Right lobe of liver (tissue), 6 donors: ENCODE results near the gene CAMKK1. TPM values are rescaled to one million over a fixed set of nuclear protein-coding genes. Genes with fewer than 3 reads are reported as not detected.

Experiments used
- ATAC-seq, 4 donors: fragments of 200-7000 bp; cut with Tn5 transposase; one replicate each; pipeline ENCODE4 v1.9.1; 2020; ENCODE audit warnings: mild to moderate bottlenecking in 4 of 4, moderate library complexity in 4 of 4
- DNase-seq, 3 donors: peaks; one replicate each; pipeline ENCODE4 v3.0.0-alpha.2; 2020
- H3K27ac ChIP-seq, 3 donors: fragments of 200-600 bp; one replicate each; pipeline ENCODE4 v1.8.0; 2022
- H3K27me3 ChIP-seq, 2 donors: fragments of 200-600 bp; one replicate each; pipeline ENCODE4 v1.8.0; 2022
- H3K36me3 ChIP-seq, 4 donors: fragments of 200-600 bp; sonication (generic) in 1 of 4; one replicate each; pipeline versions ENCODE4 v1.5.1 to v1.8.0; 2017 to 2022; ENCODE audit warnings: control low read depth in 1 of 4
- H3K4me1 ChIP-seq, 4 donors: fragments of 200-600 bp; sonication (generic) in 1 of 4; one replicate each; pipeline versions ENCODE4 v1.5.1 to v1.8.0; 2017 to 2022; ENCODE audit warnings: control low read depth in 1 of 4
- H3K4me3 ChIP-seq, 3 donors: fragments of 200-600 bp; one replicate each; pipeline ENCODE4 v1.8.0; 2022
- H3K9me3 ChIP-seq, 4 donors: fragments of 200-600 bp; sonication (generic) in 1 of 4; one replicate each; pipeline versions ENCODE4 v1.5.1 to v1.8.0; 2017 to 2022; ENCODE audit warnings: control low read depth in 1 of 4
- POLR2A ChIP-seq: fragments of 450-650 bp; IDR thresholded peaks from one replicate; pipeline ENCODE4 v1.6.1; 2017; ENCODE audit warnings: antibody characterized with exemption, mild to moderate bottlenecking
- WGBS: methylation state at CpG from one replicate; pipeline ENCODE4 v1.1.6; 2018; ENCODE audit warnings: low coverage, low lambda C conversion rate; ENCODE audit not compliant: insufficient coverage; ENCODE audit errors: missing lambda C conversion rate; 5-methylcytosine and 5-hydroxymethylcytosine counted together
- intact Hi-C, 2 donors: fragments of 100-400 bp; cut with DNase I; formaldehyde crosslinking; loops; one replicate each; pipeline versions ENCODE4 v1.11.2 to v1.14.1; 2022
- total RNA-seq, 6 experiments: library from RNA; depleted of rRNA in 2 of 6; stranded (reverse); fragments of >200 nt in 2 of 6; fragmentation: NEBNext Ultra II Directional in 3 of 6; extraction: Animal tissue kit (Norgen Biotek cat#: 25700) in 3 of 6; gene quantifications; one replicate each; pipeline versions ENCODE4 v1.1.0 to v1.2.4, GENCODE V29; 2016 to 2023
- TF ChIP-seq, protein P1 (sequence below), 4 donors: fragments of 200-600 bp in 3 of 4; fragments of 450-650 bp in 1 of 4; IDR thresholded peaks; one replicate each; pipeline versions ENCODE4 v1.5.1 to v1.8.0; 2016 to 2022; ENCODE audit warnings: antibody characterized with exemption in 4 of 4, mild to moderate bottlenecking in 2 of 4
- donor health status: DM: no; HTN: yes; CAD: no.
- donor health status: DM: no; HTN: no; CAD: no.
- donor health status: DM: no; HTN: no; CAD: no.
- donor health status: DM: no; HTN: yes; CAD: no.
- donor health status: DM: no; HTN: yes; CAD: no.

The CAMKK1 gene
- total RNA-seq, 6 experiments from 2014 or later = 0.35 to 1.1 (median 0.47) TPM

GRCh38 chr17:3915995-3916696 lies 23.3 kb upstream of the CAMKK1 start, which contains the start of gene P2RX1:
Gene P2RX1 (minus strand): TSS chr17:3916465. CDS start chr17:3916225, 240 bp downstream.
- TF ChIP-seq POLR2A = no peak
- TF ChIP-seq, protein P1, sequence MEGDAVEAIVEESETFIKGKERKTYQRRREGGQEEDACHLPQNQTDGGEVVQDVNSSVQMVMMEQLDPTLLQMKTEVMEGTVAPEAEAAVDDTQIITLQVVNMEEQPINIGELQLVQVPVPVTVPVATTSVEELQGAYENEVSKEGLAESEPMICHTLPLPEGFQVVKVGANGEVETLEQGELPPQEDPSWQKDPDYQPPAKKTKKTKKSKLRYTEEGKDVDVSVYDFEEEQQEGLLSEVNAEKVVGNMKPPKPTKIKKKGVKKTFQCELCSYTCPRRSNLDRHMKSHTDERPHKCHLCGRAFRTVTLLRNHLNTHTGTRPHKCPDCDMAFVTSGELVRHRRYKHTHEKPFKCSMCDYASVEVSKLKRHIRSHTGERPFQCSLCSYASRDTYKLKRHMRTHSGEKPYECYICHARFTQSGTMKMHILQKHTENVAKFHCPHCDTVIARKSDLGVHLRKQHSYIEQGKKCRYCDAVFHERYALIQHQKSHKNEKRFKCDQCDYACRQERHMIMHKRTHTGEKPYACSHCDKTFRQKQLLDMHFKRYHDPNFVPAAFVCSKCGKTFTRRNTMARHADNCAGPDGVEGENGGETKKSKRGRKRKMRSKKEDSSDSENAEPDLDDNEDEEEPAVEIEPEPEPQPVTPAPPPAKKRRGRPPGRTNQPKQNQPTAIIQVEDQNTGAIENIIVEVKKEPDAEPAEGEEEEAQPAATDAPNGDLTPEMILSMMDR (IDR thresholded peaks at IDR 0.05) = no peak
- Histone ChIP-seq H3K27ac (peak within 1 kb of the TSS in 2 of 3 donors; percentile 43), H3K4me3 (no peak within 1 kb of the TSS), H3K9me3 (no peaks in the 10 kb centered on the region), H3K36me3 (no peaks in the 10 kb centered on the region), H3K4me1 (no peaks in the 10 kb centered on the region), H3K27me3 (no peaks in the 10 kb centered on the region)
- intact Hi-C loops = no loop called here
- DNase-seq (no peak), ATAC-seq (peak in 3 of 4 donors; percentile 7 to 23 (median 10))
- WGBS = 35% methylated on average over 2 of the region's 28 CpGs

DNA sequence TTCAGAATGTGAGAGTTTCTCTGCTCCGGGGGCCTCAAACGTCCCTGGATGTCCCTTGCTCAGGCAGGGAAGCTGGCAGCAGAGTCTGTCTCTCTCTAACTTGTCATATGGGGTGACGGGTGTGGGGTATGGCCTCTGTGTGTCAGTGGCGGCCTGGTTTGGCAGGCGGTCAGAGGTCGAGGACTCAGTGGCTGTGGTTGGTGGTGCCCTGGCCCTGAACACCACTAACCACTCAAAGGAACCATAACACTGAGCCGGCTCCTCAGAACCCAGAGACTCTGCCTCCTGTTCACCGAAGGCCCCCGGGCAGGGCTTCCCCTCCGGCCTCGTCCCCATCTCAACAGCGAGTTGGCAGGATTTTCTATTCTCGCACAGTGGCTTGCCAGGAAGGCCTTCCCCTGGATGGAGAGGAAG lies 22.7 kb upstream of the CAMKK1 start:
- Histone ChIP-seq H3K36me3 (no peaks in the 10 kb centered on the region), H3K27ac (peak overlapping the region in 2 of 3 donors; percentile 40 to 43), H3K9me3 (no peaks in the 10 kb centered on the region), H3K4me3 (no peak overlapping the region), H3K27me3 (no peaks in the 10 kb centered on the region), H3K4me1 (no peaks in the 10 kb centered on the region)
- ATAC-seq = no peak
- TF ChIP-seq, protein P1 (IDR thresholded peaks at IDR 0.05) = no peak
- no peak for TF ChIP-seq POLR2A
- intact Hi-C loops = no loop called here
- WGBS = 63% methylated on average over 4 of the region's 13 CpGs
- DNase-seq = no peak

GRCh38 chr17:3914312-3914670 lies 21.4 kb upstream of the CAMKK1 start:
- no peaks in the 10 kb centered on the region for H3K9me3 ChIP-seq
- 79% methylated on average over 3 of the region's 10 CpGs for WGBS
- DNase-seq (no peak), ATAC-seq (peak in 1 of 4 donors; percentile 9)
- intact Hi-C loops = no loop called here
- H3K4me1 ChIP-seq = no peaks in the 10 kb centered on the region
- no peaks in the 10 kb centered on the region for H3K36me3 ChIP-seq
- H3K4me3 ChIP-seq = no peak overlapping the region
- peak overlapping the region in 1 of 3 donors; percentile 4 for H3K27ac ChIP-seq
- H3K27me3 ChIP-seq = no peaks in the 10 kb centered on the region
- TF ChIP-seq, protein P1 (IDR thresholded peaks at IDR 0.05) = no peak
- TF ChIP-seq POLR2A = no peak

DNA sequence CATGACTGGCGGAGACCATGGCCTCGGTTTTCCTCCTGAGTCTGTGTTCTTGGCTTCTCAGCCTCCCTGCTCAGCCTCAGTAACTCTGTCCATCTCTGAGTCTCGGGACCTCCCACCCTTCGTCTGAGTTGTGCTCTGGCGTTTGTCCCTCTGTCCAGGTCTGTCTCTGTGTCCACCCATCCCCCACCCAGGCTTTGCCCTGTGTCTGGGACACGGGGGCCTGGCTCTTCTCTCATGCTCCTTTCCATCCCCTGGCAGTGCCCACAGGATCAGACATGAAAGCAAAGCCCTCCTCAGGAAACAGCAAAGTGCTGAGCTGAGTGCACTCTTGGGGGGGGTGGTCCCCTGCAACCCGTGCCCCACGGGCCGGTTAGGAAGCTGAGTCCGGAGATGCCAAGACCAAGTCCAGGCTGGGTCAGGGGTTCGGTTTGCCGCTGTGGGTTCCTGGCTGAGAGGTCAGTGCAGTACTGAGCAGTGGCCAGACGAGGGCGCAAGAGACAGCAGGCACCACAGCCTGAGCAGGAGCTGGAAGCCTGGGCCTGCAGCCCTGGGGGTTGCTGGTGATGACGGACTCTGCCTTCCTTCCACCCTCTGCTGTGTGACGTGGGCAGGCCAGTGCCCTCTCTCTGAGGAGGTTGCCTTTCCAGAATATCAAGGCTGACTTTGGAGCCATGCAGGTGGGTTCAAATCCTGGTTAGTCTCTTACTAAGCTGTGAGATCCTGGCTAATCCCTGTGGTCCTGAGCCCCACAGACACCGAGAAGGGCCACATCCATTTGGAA lies 20.9 kb upstream of the CAMKK1 start:
- DNase-seq (peak; percentile 78 to 85 (median 81)), ATAC-seq (peak; percentile 81 to 86 (median 84))
- H3K27ac ChIP-seq = peak overlapping the region in 1 of 3 donors; percentile 4
- H3K4me1 ChIP-seq = no peaks in the 10 kb centered on the region
- no peak overlapping the region for H3K4me3 ChIP-seq
- TF ChIP-seq, protein P1 (IDR thresholded peaks at IDR 0.05) = peak; percentile 91 to 96 (median 94)
- no peak for TF ChIP-seq POLR2A
- H3K9me3 ChIP-seq = no peaks in the 10 kb centered on the region
- no peaks in the 10 kb centered on the region for H3K36me3 ChIP-seq
- 25% methylated on average over 14 of the region's 17 CpGs for WGBS
- intact Hi-C loops = no loop called here
- H3K27me3 ChIP-seq = no peaks in the 10 kb centered on the region
